ENCODE results near the gene CADM1. TPM values are rescaled to one million over a fixed set of nuclear protein-coding genes. Genes with fewer than 3 reads are reported as not detected.

CADM1 gene
- total RNA-seq, 1 donor: 0.45 TPM

- TF ChIP-seq, protein P1, sequence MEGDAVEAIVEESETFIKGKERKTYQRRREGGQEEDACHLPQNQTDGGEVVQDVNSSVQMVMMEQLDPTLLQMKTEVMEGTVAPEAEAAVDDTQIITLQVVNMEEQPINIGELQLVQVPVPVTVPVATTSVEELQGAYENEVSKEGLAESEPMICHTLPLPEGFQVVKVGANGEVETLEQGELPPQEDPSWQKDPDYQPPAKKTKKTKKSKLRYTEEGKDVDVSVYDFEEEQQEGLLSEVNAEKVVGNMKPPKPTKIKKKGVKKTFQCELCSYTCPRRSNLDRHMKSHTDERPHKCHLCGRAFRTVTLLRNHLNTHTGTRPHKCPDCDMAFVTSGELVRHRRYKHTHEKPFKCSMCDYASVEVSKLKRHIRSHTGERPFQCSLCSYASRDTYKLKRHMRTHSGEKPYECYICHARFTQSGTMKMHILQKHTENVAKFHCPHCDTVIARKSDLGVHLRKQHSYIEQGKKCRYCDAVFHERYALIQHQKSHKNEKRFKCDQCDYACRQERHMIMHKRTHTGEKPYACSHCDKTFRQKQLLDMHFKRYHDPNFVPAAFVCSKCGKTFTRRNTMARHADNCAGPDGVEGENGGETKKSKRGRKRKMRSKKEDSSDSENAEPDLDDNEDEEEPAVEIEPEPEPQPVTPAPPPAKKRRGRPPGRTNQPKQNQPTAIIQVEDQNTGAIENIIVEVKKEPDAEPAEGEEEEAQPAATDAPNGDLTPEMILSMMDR (IDR thresholded peaks at IDR 0.05; ENCODE audit: insufficient read depth, low read length): no peak
- no peak overlapping the region for H3K4me3 ChIP-seq (ENCODE audit: low read depth, low read length)
- DNase-seq (ENCODE audit: low read depth): no peak
Measured at GRCh38 chr11:115498354-115498753, 5.9 kb downstream of the CADM1 start.

- no peak for DNase-seq (ENCODE audit: low read depth)
- TF ChIP-seq, protein P1 (IDR thresholded peaks at IDR 0.05; ENCODE audit: insufficient read depth, low read length): no peak
- no peak overlapping the region for H3K4me3 ChIP-seq (ENCODE audit: low read depth, low read length)
Measured at GRCh38 chr11:115497303-115497702, 6.9 kb downstream of the CADM1 start.

- DNase-seq (ENCODE audit: low read depth): no peak
- TF ChIP-seq, protein P1 (IDR thresholded peaks at IDR 0.05; ENCODE audit: insufficient read depth, low read length): no peak
Measured at GRCh38 chr11:115496892-115497291, 7.3 kb downstream of the CADM1 start.

DNA sequence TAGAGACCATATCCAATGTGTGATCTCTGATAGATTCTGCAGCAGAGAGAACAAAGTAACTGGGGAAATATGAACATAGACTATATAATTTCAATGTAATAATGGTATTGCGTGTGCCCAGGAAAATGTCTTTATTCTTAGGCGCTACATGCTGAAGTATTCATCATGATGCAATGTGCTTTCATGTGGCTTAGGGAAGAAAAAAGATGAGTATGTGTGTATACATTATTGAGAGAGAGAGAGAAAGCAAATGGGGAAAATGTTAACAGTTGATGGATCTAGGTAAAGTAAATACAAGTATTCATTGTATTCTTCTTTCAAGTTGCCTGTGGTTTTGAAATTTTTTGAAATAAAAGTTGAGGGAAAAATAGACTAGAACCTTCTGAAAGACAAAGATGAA is 10.3 kb downstream of the CADM1 start:
- TF ChIP-seq, protein P1 (IDR thresholded peaks at IDR 0.05; ENCODE audit: insufficient read depth, low read length): no peak
- no peak overlapping the region for H3K4me3 ChIP-seq (ENCODE audit: low read depth, low read length)
- no peak for DNase-seq (ENCODE audit: low read depth)

More at GRCh38 chr11:115496892-115497291, 7.3 kb downstream of the CADM1 start:
- no peak overlapping the region for H3K4me3 ChIP-seq (ENCODE audit: low read depth, low read length)

DNA sequence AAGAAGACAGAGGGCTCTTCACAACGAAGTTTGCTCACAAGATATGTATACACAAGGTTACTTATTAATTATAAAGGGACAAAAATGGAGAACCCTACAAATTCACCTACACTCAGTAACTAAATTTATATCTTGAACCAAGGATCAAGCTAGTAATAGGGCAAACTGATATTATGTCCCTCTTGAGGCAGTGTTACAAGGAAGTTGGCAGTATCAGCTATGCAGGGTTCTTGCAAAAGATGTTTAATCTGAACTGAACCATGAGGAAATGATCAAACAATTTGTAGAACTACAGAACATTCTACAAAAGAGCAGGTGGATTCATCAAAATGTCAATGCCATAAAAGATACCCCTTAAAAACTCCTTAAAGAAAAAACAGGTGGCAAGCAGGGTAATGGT is 10.7 kb downstream of the CADM1 start:
- no peak for DNase-seq (ENCODE audit: low read depth)
- TF ChIP-seq, protein P1 (IDR thresholded peaks at IDR 0.05; ENCODE audit: insufficient read depth, low read length): no peak
- no peak overlapping the region for H3K4me3 ChIP-seq (ENCODE audit: low read depth, low read length)

GRCh38 chr11:115489466-115489865 is 14.7 kb downstream of the CADM1 start:
- no peak overlapping the region for H3K4me3 ChIP-seq (ENCODE audit: low read depth, low read length)
- TF ChIP-seq, protein P1 (IDR thresholded peaks at IDR 0.05; ENCODE audit: insufficient read depth, low read length): no peak
- no peak for DNase-seq (ENCODE audit: low read depth)

GRCh38 chr11:115488945-115489344 is 15.3 kb downstream of the CADM1 start:
- H3K4me3 ChIP-seq (ENCODE audit: low read depth, low read length): no peak overlapping the region
- TF ChIP-seq, protein P1 (IDR thresholded peaks at IDR 0.05; ENCODE audit: insufficient read depth, low read length): no peak
- DNase-seq (ENCODE audit: low read depth): no peak

Measured in fibroblast of the aortic adventitia (primary cell).